NOMO-1 (cell line): ENCODE results near the gene C15orf40.
"Not testable (repeated sequence)": the region's sequence is repeated elsewhere in the genome, so short reads cannot be mapped to it uniquely, and the experiment has no call there.

Source experiments
- DNase-seq, 2 experiments: peaks; one replicate each; lab custom pipeline; 2025; ENCODE audit not compliant: unreplicated experiment in 2 of 2; lab: John Stamatoyannopoulos, UW

The C15orf40 gene

GRCh38 chr15:83011271-83012075 lies at the start of gene C15orf40:
C15orf40 (minus strand) TSS chr15:83011639; CDS start chr15:83011607, 32 bp downstream.
- DNase-seq = peak; percentile 77 to 92

- DNase-seq = no peak
Measured at GRCh38 chr15:83057696-83058376, 46.4 kb upstream of the C15orf40 start.

GRCh38 chr15:83057002-83057401 lies 45.6 kb upstream of the C15orf40 start:
- no peak for DNase-seq

GRCh38 chr15:83053151-83053550 lies 41.7 kb upstream of the C15orf40 start:
- DNase-seq = no peak

- DNase-seq = no peak
Measured at GRCh38 chr15:83046558-83047127, 35.2 kb upstream of the C15orf40 start.

GRCh38 chr15:83044156-83044555 lies 32.7 kb upstream of the C15orf40 start:
- DNase-seq = no peak

GRCh38 chr15:83039206-83039605 lies 27.8 kb upstream of the C15orf40 start:
- DNase-seq = no peak

- DNase-seq = no peak
Measured at GRCh38 chr15:83036253-83036652, 24.8 kb upstream of the C15orf40 start.

- DNase-seq = not testable (repeated sequence)
Measured at GRCh38 chr15:83031234-83031633, 19.8 kb upstream of the C15orf40 start.

GRCh38 chr15:83030021-83030420 lies 18.6 kb upstream of the C15orf40 start:
- DNase-seq = no peak

- no peak for DNase-seq
Measured at GRCh38 chr15:83018436-83018835, 7.0 kb upstream of the C15orf40 start.

GRCh38 chr15:83016906-83017305 lies 5.5 kb upstream of the C15orf40 start:
- DNase-seq = no peak

- no peak for DNase-seq
Measured at GRCh38 chr15:83015361-83015760, 3.9 kb upstream of the C15orf40 start.

- DNase-seq = no peak
Measured at GRCh38 chr15:83014205-83014653, 2.8 kb upstream of the C15orf40 start.

- DNase-seq = peak in 1 of 2 experiments; percentile 14
Measured at GRCh38 chr15:83012636-83013035, 1.2 kb upstream of the C15orf40 start.

GRCh38 chr15:83012076-83012426 lies 612 bp upstream of the C15orf40 start:
- DNase-seq = no peak

- DNase-seq = peak; percentile 80 to 81
Measured at GRCh38 chr15:83010709-83011270, 649 bp downstream of the C15orf40 start.

GRCh38 chr15:83000672-83001031 lies 10.8 kb downstream of the C15orf40 start:
- not testable (repeated sequence) for DNase-seq

- DNase-seq = peak; percentile 33 to 86
Measured at GRCh38 chr15:82999905-83000671, 11.4 kb downstream of the C15orf40 start.

GRCh38 chr15:82999426-82999825 lies 12.0 kb downstream of the C15orf40 start:
- DNase-seq = no peak

GRCh38 chr15:82995938-82996337 lies 15.5 kb downstream of the C15orf40 start:
- DNase-seq = no peak
